ENCODE measurements around the gene ATP1A1.

The ATP1A1 gene

DNA sequence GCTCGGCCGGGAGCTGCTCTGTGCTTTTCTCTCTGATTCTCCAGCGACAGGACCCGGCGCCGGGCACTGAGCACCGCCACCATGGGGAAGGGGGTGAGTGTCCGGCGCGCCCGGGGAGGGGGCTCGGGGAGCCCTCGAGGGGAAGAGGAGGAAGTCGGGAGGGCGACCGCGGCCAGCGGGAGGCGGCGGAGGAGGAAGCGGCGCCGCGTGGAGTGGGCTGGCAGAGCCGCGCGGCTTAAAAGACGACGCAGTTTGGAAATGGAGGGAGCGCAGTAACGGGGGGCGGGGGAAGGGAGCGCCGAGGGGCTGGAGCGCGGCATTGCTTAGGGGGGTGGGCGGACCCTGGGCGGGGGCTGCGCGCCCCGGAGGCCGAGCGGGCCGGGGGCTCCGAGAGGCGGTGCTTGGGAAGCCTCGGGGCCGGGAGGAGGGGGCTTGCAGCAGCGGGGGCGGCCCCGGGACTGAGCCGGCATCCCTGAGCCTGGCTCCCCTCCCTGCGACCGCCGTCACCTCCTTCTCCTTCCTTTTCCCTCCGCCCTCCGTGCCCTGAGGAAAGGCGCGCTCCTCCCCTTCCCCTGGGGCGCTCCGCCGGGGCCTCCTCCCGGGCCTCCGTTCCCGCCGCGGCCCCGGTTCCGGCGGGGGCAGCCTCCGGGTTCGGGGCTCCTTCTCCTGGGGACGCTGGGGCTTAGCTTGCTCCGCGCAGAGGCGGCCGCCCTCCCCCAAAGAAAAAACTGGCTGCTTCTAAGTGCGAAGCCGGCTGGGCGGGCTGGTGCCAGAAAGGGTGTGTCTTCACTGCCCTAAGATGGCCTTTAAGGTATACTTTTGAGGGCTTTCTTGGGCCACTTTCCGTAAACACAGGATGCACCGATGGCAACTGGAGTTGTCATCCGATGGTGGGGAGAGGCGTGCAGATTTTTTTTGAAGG lies 648 bp downstream of the ATP1A1 start:
- peak; percentile 67 for DNase-seq

GRCh38 chr1:116374353-116375147 lies 1.5 kb downstream of the ATP1A1 start:
- no peak for DNase-seq

- DNase-seq, result no peak
Observed at GRCh38 chr1:116375148-116375886, 2.3 kb downstream of the ATP1A1 start.

DNA sequence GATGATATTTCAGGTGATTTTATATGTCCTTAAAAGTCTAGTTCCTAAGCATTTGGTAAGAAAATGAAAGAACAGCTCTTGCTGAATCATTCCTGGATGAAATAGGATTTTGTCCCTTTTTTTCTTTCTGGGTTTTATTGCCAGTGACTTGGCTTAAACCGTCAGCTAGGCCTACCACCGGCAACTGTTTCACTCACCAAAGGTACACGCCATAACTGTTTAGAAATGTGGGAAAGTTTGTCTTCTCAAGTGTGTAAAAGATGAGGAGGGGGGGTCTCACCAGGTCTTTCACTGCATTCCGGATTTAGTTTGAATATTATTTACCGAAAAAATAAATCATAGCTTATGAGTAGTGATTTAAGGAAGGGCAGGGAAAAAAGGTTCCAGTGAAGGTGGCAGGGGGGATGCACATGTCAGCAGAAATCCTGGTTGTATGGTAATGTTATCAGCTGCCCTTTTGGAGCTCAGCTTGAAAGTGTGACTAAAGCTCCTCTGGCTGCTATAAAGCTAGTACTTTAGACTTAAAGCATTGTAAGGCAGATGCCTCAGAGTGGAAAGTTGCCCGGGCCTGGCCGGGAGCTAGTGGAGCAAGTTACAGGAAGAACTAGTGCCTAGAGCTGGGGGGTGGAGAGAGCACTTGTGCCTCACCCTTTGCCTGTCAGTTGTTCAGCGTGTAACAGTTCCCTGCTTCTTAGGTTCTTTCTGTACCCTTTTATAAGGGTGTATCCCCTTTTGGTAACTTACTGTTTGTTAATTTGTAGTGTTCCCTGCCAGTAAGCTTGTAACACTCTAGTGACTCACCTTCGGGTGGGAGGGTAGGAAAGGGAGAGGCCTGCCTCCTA lies 3.1 kb downstream of the ATP1A1 start:
- DNase-seq, result no peak

DNA sequence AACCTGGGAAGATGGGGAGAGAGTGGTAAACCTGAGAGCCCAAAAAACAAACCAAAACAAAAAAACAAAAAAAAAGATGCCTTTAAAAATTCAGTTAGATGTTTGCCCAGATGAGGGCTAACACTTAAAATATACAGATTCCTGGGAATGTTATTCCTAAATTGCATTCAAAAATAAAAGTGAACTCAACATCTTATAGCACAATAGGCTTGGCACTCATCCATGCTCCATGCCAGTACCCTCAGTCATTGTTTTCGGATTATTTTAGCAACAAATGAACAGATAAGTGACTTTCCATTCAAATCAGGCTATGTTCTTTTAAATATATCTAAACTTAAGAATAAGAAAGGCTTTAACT lies 3.7 kb downstream of the ATP1A1 start:
- no peak for DNase-seq

DNA sequence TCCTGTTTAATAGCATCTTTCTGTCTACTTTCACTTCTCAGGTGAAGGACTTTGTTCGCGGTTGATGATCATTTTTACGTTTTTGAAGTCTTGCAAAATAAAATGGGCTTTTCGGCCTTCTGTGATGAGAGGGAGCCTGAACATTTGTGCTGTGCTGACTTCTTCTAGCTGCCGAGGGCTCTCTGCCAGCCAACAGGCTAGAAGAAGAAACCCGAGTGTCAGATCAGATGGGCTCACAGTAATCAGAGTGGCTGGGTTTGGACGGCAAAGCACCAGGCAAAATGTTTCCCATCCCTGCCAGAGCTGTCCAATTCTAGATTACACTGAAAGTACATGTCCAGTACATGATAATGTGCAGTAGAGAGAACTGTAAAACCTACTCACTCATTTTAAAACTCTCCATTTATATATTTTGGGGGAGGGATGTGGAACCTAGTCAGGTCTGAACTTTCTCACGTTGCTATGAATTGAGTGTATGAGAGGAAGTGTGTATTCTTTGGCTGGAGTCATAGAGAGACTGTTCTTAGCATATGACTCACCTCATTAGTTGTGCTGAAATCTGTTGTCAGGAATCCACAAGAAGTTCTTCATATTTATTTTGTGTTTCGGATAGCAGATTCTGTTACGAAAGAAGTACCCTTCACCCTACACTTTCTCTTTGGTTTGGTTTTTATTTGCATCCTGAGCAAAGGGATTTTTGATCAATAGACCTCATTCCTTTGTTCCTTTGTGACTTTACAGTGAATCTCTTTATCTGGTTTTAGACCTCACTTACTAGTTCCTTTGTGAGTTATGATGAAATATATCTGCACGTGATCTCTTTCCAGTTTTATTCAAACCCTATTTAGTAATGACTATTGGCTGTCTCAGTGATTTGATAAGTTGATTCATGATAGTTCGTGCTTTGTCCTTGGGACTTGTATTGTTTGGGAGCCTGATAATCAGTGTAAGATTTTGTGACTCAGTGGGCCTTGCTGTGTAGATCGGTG lies 4.8 kb downstream of the ATP1A1 start:
- peak; percentile 38 for DNase-seq

DNA sequence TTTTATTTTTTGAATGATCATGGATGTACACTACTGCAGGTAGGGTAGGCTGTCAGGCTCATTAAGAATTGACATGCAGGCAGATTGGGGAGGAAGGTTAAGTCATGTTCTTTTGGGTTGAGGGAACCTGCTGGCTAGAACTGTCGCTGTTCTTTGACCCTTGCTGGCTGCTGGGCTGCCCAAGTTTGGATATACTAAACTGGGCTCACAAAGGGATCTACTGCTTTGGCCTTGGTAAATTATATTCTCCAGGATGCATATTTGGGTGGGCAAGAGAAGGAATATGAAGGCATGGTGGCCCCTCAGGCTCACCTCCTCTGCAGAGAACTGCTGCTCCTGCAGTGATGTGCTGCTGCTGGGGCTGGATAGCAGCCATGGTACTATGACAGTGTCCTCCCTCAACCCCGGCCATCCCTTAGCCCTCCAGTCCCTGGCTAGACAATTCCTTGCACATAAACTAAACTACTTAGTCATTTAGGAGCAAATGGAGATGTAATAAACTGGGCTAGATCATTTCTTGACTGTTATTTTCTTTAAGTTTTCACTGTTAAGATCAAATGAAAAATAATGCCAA lies 6.1 kb downstream of the ATP1A1 start:
- DNase-seq, result no peak

- no peak for DNase-seq
Observed at GRCh38 chr1:116379674-116380498, 6.8 kb downstream of the ATP1A1 start.

- no peak for DNase-seq
Observed at GRCh38 chr1:116380499-116381242, 7.6 kb downstream of the ATP1A1 start.

- no peak for DNase-seq
Observed at GRCh38 chr1:116382321-116382720, 9.3 kb downstream of the ATP1A1 start.

DNA sequence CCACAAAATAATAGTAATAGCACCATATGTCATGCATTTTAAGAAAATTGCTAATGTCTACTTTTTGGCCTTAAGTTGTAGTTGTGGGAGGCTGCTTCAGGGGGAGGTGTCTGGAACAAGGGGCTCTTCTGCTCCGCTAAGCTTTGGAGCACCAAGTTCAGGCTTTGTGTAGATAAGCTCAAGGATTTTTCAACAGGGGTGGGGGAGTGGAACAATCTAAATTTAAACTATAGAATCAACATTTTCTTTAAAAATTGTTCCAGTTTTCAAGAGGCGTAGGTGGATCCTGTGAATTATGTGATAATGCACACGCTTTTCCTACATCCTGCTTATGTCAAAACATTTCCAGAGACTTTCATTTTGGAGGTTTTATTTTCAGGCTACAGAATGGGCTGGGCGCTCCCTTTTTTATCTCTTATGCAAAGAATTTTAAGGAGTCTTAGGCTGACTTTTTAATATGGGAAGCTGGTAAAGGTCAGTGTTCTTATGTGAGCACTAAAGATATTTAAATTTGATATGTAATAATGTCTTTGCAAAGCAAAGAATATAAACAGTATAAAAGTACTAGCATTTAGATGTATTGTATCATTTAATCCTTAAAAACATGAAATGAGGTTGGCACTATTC lies 9.9 kb downstream of the ATP1A1 start:
- DNase-seq, result no peak

GRCh38 chr1:116386042-116386441 lies 13.0 kb downstream of the ATP1A1 start:
- DNase-seq, result no peak

- DNase-seq, result no peak
Observed at GRCh38 chr1:116387551-116387950, 14.5 kb downstream of the ATP1A1 start.

- DNase-seq, result no peak
Observed at GRCh38 chr1:116388122-116388521, 15.1 kb downstream of the ATP1A1 start.

GRCh38 chr1:116389013-116389412 lies 16.0 kb downstream of the ATP1A1 start:
- DNase-seq, result no peak

- no peak for DNase-seq
Observed at GRCh38 chr1:116389686-116390085, 16.6 kb downstream of the ATP1A1 start.

GRCh38 chr1:116390195-116390594 lies 17.2 kb downstream of the ATP1A1 start:
- DNase-seq, result no peak

DNA sequence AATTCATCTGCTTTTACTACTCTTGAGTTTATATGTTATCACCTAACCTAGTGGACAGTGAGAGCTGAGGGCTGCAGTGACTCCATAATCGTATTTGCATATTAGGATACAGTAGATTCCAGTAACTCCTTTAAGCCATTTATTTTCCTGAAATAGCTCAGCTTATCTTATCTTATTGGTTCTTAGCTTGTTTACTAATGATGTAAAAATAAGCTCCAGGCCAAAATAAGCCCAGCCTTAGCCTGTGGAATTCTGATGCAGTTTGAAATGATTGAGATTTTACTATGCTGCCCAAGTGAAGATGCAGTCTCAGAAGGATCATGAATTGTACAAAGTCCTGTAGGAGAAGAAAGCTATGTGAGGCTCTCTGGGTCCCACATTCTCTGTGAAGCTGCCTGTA lies 18.1 kb downstream of the ATP1A1 start:
- no peak for DNase-seq
